Type B pancreatic cell (in vitro differentiated cells): ENCODE results near the gene PARD3. TPM values are rescaled to one million over a fixed set of nuclear protein-coding genes. Genes with fewer than 3 reads are reported as not detected.
A peak's percentile ranks its signal among the peaks of the same experiment; 100 is the strongest.

ENCODE experiments used
- DNase-seq: peaks from one replicate; pipeline ENCODE4 v3.0.0; 2021; ENCODE audit warnings: mixed read lengths; ENCODE audit not compliant: unreplicated experiment; ENCODE audit errors: extremely low spot score
- H3K27ac Mint-ChIP-seq: 2 replicates; pipeline ENCODE4 v1.8.0; 2021; ENCODE audit warnings: mild to moderate bottlenecking, mixed read lengths
- H3K27me3 Mint-ChIP-seq: 2 replicates; pipeline ENCODE4 v1.8.0; 2021; ENCODE audit warnings: mixed read lengths
- H3K36me3 Mint-ChIP-seq: 2 replicates; pipeline ENCODE4 v1.8.0; 2021; ENCODE audit warnings: mixed read lengths
- H3K4me1 Mint-ChIP-seq: one replicate; pipeline ENCODE4 v1.8.0; 2021; ENCODE audit warnings: mixed read lengths; ENCODE audit not compliant: unreplicated experiment
- H3K4me3 Mint-ChIP-seq: 2 replicates; pipeline ENCODE4 v1.8.0; 2021; ENCODE audit warnings: mild to moderate bottlenecking, mixed read lengths
- H3K9me3 Mint-ChIP-seq: 2 replicates; pipeline ENCODE4 v1.8.0; 2021; ENCODE audit warnings: mixed read lengths
- total RNA-seq: library from RNA; stranded (reverse); gene quantifications from 2 replicates; pipeline ENCODE4 v1.2.1, GENCODE V29; 2021; ENCODE audit warnings: low replicate concordance
- TF ChIP-seq, protein P1 (sequence below): fragments of 200-600 bp; sonication (generic); conservative IDR thresholded peaks from 2 replicates; pipeline ENCODE4 v1.5.0; 2021; ENCODE audit warnings: antibody characterized with exemption, mild to moderate bottlenecking

PARD3 gene
- total RNA-seq, 1 donor from 2014 or later = 52.3 TPM

DNA sequence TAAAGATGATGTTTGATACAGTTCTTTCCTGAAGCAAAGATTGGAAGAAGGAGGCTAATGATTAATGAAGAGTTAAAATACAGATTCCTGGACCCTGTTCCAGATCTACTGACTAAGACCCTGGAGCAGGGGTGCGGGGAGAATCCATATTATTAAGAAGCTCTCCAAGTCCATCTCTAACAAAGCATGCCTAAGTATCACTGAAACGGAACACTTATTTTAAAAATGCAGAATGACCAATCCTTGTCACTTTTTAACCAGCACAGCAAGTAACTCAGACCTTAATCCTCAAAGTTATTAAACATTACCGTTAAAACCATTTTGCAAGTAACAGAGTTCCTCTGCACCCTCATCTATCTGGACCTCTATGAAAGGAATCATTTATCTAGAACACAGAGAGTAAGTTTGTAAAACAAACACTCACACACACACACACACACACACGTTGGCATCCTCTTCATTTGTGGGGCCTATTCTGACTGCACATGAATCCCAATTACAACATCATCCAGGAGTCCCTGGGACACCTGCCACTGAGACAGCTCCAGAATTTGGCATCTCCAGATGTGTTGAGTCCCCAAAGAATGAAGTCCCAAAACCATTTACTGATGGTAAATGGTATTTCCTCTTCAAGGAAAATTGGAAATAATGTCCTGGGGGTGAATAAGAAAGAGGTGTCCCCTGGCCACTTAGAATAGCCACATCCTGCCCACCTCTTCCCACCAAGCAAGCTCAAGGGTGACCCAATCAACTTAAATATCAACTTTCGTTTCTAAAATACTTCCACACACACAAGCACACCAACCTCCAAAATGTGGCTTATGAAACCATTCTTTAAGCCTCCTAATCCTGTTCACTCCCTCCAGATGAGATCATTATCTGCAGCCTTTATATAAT is 117.5 kb downstream of the PARD3 start:
- peak overlapping the region; percentile 47 for H3K27ac Mint-ChIP-seq
- peaks cover 42% of the 10 kb centered on the region for H3K4me1 Mint-ChIP-seq
- H3K36me3 Mint-ChIP-seq = peaks cover 27% of the 10 kb centered on the region
- H3K27me3 Mint-ChIP-seq = no peaks in the 10 kb centered on the region
- no peaks in the 10 kb centered on the region for H3K9me3 Mint-ChIP-seq
- H3K4me3 Mint-ChIP-seq = no peak overlapping the region
- no peak for DNase-seq
- TF ChIP-seq, protein P1, sequence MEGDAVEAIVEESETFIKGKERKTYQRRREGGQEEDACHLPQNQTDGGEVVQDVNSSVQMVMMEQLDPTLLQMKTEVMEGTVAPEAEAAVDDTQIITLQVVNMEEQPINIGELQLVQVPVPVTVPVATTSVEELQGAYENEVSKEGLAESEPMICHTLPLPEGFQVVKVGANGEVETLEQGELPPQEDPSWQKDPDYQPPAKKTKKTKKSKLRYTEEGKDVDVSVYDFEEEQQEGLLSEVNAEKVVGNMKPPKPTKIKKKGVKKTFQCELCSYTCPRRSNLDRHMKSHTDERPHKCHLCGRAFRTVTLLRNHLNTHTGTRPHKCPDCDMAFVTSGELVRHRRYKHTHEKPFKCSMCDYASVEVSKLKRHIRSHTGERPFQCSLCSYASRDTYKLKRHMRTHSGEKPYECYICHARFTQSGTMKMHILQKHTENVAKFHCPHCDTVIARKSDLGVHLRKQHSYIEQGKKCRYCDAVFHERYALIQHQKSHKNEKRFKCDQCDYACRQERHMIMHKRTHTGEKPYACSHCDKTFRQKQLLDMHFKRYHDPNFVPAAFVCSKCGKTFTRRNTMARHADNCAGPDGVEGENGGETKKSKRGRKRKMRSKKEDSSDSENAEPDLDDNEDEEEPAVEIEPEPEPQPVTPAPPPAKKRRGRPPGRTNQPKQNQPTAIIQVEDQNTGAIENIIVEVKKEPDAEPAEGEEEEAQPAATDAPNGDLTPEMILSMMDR = no peak

DNA sequence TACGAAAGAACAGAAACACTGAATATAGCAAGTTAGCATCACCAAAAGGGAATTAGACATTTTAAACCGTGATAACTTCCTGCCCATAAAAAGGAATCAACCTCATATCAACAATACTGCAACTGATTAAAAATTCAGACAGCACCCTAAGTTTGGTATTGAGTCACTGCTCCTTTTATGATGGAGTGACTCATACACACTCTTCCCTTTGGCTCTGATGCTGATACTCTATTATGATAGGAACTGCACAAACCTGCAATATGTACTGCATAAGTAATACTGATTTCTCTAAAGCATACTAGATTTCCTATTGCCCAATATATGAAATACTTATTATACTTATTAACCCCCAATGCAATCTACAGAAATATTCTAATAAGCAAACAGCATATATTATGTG is 118.7 kb downstream of the PARD3 start:
- TF ChIP-seq, protein P1 = no peak
- H3K27ac Mint-ChIP-seq = no peak overlapping the region
- H3K27me3 Mint-ChIP-seq = no peaks in the 10 kb centered on the region
- H3K36me3 Mint-ChIP-seq = peaks cover 32% of the 10 kb centered on the region
- peaks cover 38% of the 10 kb centered on the region for H3K4me1 Mint-ChIP-seq
- H3K9me3 Mint-ChIP-seq = peaks cover 2% of the 10 kb centered on the region
- DNase-seq = no peak
- no peak overlapping the region for H3K4me3 Mint-ChIP-seq

DNA sequence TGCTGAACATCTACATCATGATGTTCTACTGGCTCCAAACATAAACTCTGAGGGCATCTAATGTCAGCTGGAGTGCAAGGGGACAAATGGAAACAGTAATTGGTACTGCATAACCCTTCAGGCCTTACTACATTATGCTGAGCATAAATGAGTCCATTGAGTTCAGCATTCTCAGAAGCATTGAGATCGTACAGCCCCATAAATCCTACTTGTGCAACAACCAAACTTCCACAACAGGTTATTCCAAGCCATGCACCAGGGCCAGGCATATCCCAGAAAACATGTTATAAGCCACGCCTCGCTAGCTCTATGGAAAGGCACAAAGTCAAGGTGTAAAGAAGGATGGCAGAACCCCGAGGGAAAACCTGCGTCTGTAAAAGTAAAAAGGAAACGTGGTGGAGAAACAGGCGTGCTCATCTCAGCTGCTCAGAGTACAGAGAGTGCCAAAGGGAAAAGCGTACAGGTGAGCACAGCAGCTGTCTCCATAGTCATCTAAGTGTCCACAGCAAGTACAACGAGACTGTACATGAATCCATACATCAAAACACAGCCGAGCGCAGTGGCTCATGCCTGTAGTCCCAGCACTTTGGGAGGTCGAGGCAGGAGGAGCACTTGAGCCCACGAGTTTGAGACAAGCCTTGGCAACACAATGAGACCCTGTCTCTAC is 124.6 kb downstream of the PARD3 start:
- no peak for DNase-seq
- H3K36me3 Mint-ChIP-seq = peaks cover 24% of the 10 kb centered on the region
- TF ChIP-seq, protein P1 = no peak
- no peak overlapping the region for H3K27ac Mint-ChIP-seq
- H3K9me3 Mint-ChIP-seq = peaks cover 6% of the 10 kb centered on the region
- peaks cover 33% of the 10 kb centered on the region for H3K4me1 Mint-ChIP-seq
- H3K4me3 Mint-ChIP-seq = no peak overlapping the region
- H3K27me3 Mint-ChIP-seq = no peaks in the 10 kb centered on the region

DNA sequence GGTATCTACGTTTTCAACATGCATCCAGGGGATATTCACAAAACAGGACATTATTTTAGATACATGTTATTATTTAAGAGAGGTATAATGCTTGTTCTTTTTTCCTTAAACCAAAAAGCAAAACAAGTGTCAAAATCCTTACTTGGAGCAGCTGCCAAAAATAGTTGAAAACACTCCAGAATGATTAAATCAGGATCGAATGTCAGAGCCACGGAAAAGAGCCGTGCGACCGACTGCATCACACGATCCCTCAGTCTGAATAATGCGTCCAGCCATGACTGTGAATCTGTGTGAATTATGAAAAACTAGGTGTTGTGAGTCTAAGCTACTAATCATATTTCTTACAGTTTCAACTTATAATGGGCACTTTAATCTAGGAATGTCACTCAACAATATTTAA is 126.0 kb downstream of the PARD3 start:
- H3K36me3 Mint-ChIP-seq = peaks cover 22% of the 10 kb centered on the region
- no peaks in the 10 kb centered on the region for H3K27me3 Mint-ChIP-seq
- DNase-seq = no peak
- H3K4me1 Mint-ChIP-seq = peaks cover 35% of the 10 kb centered on the region
- no peak overlapping the region for H3K27ac Mint-ChIP-seq
- H3K4me3 Mint-ChIP-seq = no peak overlapping the region
- TF ChIP-seq, protein P1 = no peak
- H3K9me3 Mint-ChIP-seq = peaks cover 6% of the 10 kb centered on the region

DNA sequence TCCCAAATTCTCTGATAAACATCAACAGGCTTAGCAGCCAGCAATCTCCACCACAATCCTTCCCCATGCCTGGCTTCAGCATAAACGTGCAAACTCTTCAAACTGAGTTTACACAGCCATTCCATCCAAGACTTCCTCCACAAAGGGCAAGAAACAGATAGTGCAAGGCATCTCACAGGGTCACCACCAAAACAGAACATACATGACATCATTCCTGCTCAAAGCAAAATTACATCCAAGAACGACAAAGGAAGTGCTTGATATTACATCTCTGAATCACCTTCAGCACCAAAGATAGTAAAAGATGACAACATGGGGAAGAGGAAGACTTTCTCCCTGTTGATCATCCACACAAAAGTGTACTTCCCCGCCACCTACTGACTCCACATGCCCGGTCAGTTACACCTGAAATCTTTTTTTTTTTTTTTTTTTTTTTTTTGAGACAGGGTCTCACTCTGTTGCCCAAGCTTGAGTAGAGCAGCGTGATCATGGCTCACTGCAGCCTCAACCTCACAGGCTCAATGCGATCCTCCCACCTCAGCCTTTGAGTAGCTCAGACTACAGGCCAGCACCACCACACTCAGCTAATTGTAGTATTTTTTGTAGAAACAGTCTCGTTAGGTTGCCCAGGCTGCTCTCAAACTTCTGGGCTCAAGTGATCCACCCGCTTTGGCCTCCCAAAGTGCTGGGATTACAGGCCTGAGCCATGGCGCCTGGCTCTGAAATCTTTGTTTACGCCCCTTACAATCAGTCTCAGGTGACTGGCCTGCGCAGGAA is 127.5 kb downstream of the PARD3 start:
- Mint-ChIP-seq H3K27ac (no peak overlapping the region), H3K9me3 (peaks cover 6% of the 10 kb centered on the region), H3K36me3 (peaks cover 11% of the 10 kb centered on the region), H3K4me1 (peaks cover 33% of the 10 kb centered on the region), H3K27me3 (no peaks in the 10 kb centered on the region), H3K4me3 (no peak overlapping the region)
- TF ChIP-seq, protein P1 = no peak
- no peak for DNase-seq
